G401 (cell line): ENCODE measurements around the gene PYY. TPM values are rescaled to one million over a fixed set of nuclear protein-coding genes. Genes with fewer than 3 reads are reported as not detected.
A peak's percentile ranks its signal among the peaks of the same experiment; 100 is the strongest.
"Not testable (repeated sequence)": the region's sequence is repeated elsewhere in the genome, so short reads cannot be mapped to it uniquely, and the experiment has no call there.

Experiments used
- DNase-seq: peaks from one replicate; pipeline ENCODE4 v3.0.0-alpha.2; 2015; ENCODE audit warnings: low spot score
- in situ Hi-C: cut with HindIII; loops from 2 replicates; pipeline ENCODE4 v1.10.0; 2016; ENCODE audit warnings: low sequenced_read_pairs, mixed read lengths
- total RNA-seq: library from RNA; depleted of rRNA; stranded (reverse); fragments of >200 nt; shearing (Covaris generic); gene quantifications from 2 replicates; pipeline ENCODE4 v1.2.3, GENCODE V29; 2014; rRNA removed

The PYY gene
- total RNA-seq: not detected in 2 replicates

GRCh38 chr17:43953746-43954145 lies at the start of gene PYY:
Gene PYY (minus strand): TSS chr17:43953940. CDS start chr17:43953483, 457 bp downstream.
- in situ Hi-C loops: no loop called here
- no peak for DNase-seq

GRCh38 chr17:44002141-44002848 lies 48.6 kb upstream of the PYY start:
- no peak for DNase-seq
- in situ Hi-C loops: no loop called here

GRCh38 chr17:44001461-44001920 lies 47.8 kb upstream of the PYY start:
- in situ Hi-C loops: no loop called here
- DNase-seq: no peak

GRCh38 chr17:44000871-44001460 lies 47.2 kb upstream of the PYY start:
- no peak for DNase-seq
- in situ Hi-C loops: no loop called here

- DNase-seq: no peak
- in situ Hi-C loops: no loop called here
Measured at GRCh38 chr17:44000141-44000860, 46.6 kb upstream of the PYY start.

- in situ Hi-C loops: no loop called here
- DNase-seq: no peak
Measured at GRCh38 chr17:43999024-43999423, 45.3 kb upstream of the PYY start.

GRCh38 chr17:43998552-43998951 lies 44.8 kb upstream of the PYY start:
- in situ Hi-C loops: no loop called here
- DNase-seq: no peak

GRCh38 chr17:43997180-43997579 lies 43.4 kb upstream of the PYY start:
- DNase-seq, in situ Hi-C loops: not testable (repeated sequence)

GRCh38 chr17:43995150-43995471 lies 41.4 kb upstream of the PYY start:
- in situ Hi-C loops: no loop called here
- DNase-seq: no peak

GRCh38 chr17:43994272-43995149 lies 40.8 kb upstream of the PYY start:
- peak; percentile 36 for DNase-seq
- in situ Hi-C loops: no loop called here

- in situ Hi-C loops: no loop called here
- no peak for DNase-seq
Measured at GRCh38 chr17:43992641-43993040, 38.9 kb upstream of the PYY start.

GRCh38 chr17:43988301-43988700 lies 34.6 kb upstream of the PYY start:
- in situ Hi-C loops: no loop called here

GRCh38 chr17:43987131-43988021 lies 33.6 kb upstream of the PYY start:
- in situ Hi-C loops: no loop called here
- DNase-seq: no peak

More at GRCh38 chr17:43988301-43988700, 34.6 kb upstream of the PYY start:
- no peak for DNase-seq

GRCh38 chr17:43986225-43986981 lies 32.7 kb upstream of the PYY start:
- in situ Hi-C loops: no loop called here
- no peak for DNase-seq

GRCh38 chr17:43984521-43984920 lies 30.8 kb upstream of the PYY start:
- no peak for DNase-seq
- in situ Hi-C loops: no loop called here

- in situ Hi-C loops: no loop called here
- no peak for DNase-seq
Measured at GRCh38 chr17:43983515-43984411, 30.0 kb upstream of the PYY start.

- in situ Hi-C loops: no loop called here
Measured at GRCh38 chr17:43983196-43983514, 29.4 kb upstream of the PYY start.

More at GRCh38 chr17:43983196-43983514, 29.4 kb upstream of the PYY start:
- DNase-seq: no peak
